ENCODE results near the gene SRSF1. TPM values are rescaled to one million over a fixed set of nuclear protein-coding genes. Genes with fewer than 3 reads are reported as not detected.

SRSF1 gene
- total RNA-seq, 3 donors from 2014 or later, result 150 to 188 (median 184) TPM

DNA sequence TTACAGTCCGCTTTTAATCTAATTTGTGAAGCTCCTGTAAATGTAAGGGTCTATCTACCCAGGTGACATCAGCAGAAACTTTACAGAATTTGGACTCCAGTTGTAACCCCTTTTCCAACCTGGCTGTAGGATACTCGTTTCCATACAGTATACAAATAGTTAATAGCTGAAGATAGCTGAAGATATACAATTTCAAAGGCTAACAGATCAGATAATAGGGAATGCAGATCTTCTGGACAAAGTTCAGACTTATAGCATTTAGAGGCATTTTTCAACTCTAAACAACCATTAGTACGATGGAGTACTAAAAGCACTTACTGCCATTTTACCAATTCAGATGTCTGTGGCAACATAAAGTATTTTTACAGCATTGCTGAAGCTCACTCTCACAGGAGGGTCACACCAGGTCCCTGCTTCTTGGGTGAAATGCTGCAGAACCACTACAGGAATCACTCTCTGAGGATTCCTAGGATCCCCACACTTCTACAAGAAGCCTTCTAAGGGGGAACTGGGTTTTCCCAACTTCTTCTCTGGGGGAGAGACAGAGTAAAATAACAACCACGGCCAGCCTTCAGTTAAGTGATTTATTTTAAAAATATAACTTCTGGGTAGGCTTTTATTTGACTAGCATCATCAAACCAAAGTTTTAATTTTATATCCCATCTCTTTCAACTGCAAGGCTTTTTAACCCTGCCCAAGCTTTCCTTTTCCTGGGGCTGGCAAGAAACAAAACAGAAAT is 21.9 kb downstream of the SRSF1 start:
- Histone ChIP-seq H3K36me3 (ENCODE audit: low read depth) (no peaks in the 10 kb centered on the region), H3K4me1 (ENCODE audit: low read depth) (peaks cover 36% of the 10 kb centered on the region), H3K9me3 (no peaks in the 10 kb centered on the region), H3K4me3 (no peak overlapping the region)
- intact Hi-C loops (cut with DNase I, micrococcal nuclease), result no loop called here
- ATAC-seq, result no peak
- TF ChIP-seq, protein P1, sequence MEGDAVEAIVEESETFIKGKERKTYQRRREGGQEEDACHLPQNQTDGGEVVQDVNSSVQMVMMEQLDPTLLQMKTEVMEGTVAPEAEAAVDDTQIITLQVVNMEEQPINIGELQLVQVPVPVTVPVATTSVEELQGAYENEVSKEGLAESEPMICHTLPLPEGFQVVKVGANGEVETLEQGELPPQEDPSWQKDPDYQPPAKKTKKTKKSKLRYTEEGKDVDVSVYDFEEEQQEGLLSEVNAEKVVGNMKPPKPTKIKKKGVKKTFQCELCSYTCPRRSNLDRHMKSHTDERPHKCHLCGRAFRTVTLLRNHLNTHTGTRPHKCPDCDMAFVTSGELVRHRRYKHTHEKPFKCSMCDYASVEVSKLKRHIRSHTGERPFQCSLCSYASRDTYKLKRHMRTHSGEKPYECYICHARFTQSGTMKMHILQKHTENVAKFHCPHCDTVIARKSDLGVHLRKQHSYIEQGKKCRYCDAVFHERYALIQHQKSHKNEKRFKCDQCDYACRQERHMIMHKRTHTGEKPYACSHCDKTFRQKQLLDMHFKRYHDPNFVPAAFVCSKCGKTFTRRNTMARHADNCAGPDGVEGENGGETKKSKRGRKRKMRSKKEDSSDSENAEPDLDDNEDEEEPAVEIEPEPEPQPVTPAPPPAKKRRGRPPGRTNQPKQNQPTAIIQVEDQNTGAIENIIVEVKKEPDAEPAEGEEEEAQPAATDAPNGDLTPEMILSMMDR (IDR thresholded peaks at IDR 0.05), result no peak
- no peak for DNase-seq

DNA sequence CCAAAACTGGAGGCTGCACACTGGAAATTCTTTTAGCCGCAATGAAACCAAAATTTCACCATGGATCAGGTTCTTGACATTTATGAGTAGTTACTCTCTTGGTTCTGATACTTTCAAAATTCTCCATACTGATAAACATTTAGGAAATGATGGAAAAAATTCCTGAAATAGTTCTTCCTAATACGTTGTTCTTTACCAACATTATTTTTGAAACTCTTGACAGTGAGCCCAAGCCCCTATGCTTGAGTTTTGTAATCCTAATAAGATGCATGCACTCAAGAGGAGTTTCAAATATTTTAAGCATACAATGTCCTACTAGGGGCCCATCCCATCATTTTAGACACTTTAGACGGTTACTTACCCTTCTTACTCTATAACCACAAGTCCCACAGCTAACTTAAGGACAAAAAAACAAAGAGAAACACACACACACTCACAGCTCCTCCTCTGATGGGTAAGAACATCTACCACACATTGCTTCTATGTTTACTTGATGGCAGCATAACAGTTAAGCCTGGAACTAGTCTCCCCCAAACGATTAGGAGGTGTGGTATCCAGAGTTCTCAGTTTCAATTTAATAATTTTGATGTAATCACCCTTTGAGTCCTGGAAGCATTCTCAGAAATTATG is 22.7 kb downstream of the SRSF1 start:
- Histone ChIP-seq H3K4me3 (no peak overlapping the region), H3K9me3 (no peaks in the 10 kb centered on the region), H3K4me1 (ENCODE audit: low read depth) (peaks cover 36% of the 10 kb centered on the region), H3K36me3 (ENCODE audit: low read depth) (no peaks in the 10 kb centered on the region)
- TF ChIP-seq, protein P1 (IDR thresholded peaks at IDR 0.05), result no peak
- ATAC-seq (no peak), DNase-seq (no peak)
- intact Hi-C loops (cut with DNase I, micrococcal nuclease), result no loop called here

GRCh38 chr17:57983446-57983845 is 23.6 kb downstream of the SRSF1 start:
- ATAC-seq (no peak), DNase-seq (no peak)
- peaks cover 29% of the 10 kb centered on the region for H3K4me1 ChIP-seq (ENCODE audit: low read depth)
- H3K9me3 ChIP-seq, result no peaks in the 10 kb centered on the region
- intact Hi-C loops (cut with DNase I, micrococcal nuclease), result no loop called here
- TF ChIP-seq, protein P1 (IDR thresholded peaks at IDR 0.05), result no peak
- no peak overlapping the region for H3K4me3 ChIP-seq
- H3K36me3 ChIP-seq (ENCODE audit: low read depth), result no peaks in the 10 kb centered on the region

DNA sequence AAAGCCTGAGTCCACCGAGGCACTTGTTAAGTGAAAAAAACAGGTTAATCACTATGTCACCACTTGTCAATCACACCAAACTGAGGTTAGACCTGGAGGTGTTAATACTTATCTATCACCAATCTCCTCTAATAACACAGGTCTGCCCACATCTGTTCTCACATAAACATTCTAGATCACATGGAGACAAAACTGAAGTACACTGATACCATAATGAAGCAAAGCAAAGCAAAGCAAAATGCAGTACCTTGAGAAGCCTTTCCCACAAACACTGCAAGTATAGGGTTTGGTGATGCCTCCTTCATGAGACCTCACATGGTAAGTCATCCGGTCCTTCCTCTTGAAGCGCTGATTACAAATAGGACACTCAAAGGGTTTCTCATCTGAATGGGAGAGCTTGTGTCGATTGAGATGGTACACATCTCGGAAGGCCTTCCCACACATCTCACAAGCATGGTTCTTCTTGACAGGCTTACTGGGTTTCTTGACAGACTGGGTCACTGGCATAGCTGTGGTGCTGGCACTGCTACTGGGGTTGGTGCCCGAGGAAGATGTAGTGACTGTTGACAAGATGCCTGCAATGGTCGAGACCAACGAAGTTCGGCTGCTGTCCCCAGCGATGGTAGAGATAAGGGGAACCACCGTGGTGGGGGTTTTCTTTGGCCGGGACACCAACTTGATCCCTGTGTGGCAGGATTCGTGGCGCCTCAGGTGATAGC is 24.4 kb downstream of the SRSF1 start:
- Histone ChIP-seq H3K36me3 (ENCODE audit: low read depth) (no peaks in the 10 kb centered on the region), H3K4me3 (no peak overlapping the region), H3K4me1 (ENCODE audit: low read depth) (peaks cover 29% of the 10 kb centered on the region), H3K9me3 (no peaks in the 10 kb centered on the region)
- intact Hi-C loops (cut with DNase I, micrococcal nuclease), result no loop called here
- TF ChIP-seq, protein P1 (IDR thresholded peaks at IDR 0.05), result no peak
- DNase-seq (no peak), ATAC-seq (no peak)

DNA sequence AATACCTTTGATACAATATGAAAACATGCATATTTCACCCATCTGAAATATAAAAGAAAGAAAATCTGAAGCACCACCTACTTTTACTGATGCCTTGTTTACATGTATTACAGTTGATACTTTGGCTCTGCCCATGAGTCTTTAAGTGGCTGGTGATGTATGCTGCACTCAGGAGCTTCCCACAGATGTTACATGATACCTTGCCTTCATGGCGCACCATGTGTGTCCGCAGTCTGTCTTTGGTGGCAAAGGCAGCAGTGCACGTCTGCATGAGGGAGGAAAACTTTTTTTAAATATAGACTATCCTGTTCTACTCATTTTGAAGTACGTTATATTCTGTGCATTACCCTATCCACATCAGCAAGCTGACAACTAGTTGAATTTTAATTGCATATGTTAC is 26.5 kb downstream of the SRSF1 start:
- H3K9me3 ChIP-seq, result no peaks in the 10 kb centered on the region
- no peak for DNase-seq
- H3K36me3 ChIP-seq (ENCODE audit: low read depth), result no peaks in the 10 kb centered on the region
- peaks cover 19% of the 10 kb centered on the region for H3K4me1 ChIP-seq (ENCODE audit: low read depth)
- no peak for ATAC-seq
- intact Hi-C loops (cut with DNase I, micrococcal nuclease), result no loop called here
- H3K4me3 ChIP-seq, result no peak overlapping the region
- TF ChIP-seq, protein P1 (IDR thresholded peaks at IDR 0.05), result no peak
